ENCODE measurements around the gene SNRNP70. TPM values are rescaled to one million over a fixed set of nuclear protein-coding genes. Genes with fewer than 3 reads are reported as not detected.

The SNRNP70 gene
- total and polyA plus RNA-seq, 2 donors (not counting 1 experiment from before 2014, with no cell fraction given), result 72.2 to 142 TPM

DNA sequence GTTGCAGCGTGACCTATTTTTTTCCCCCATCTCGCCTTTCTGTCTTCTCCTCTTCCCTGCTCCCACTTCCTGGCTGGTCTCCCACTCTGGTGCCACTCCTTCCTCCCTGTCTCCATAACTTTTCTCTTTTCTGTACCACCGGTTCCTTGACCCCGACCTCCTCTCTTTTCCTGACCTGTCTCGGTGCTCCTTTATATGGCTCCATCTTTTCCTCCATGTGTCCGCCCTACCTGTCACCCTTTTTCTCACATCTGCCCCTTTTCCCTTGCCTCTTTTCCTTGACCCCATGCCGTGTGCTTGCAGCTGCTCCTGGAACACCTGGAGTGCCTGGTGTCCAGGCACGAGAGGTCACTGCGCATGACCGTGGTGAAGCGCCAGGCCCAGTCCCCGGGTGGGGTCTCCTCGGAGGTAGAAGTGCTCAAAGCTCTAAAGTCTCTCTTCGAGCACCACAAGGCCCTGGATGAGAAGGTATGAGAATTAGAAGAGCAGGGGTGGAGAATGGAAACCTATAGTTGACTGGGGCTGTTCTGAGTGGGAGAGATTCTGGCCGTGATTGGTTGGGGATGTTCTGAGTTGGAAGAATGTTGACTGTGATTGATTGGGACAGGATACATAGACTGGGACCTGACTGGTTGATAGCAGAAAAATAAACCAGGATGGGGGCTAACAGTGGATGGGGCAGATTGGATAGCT is 43.4 kb downstream of the SNRNP70 start:
- Histone ChIP-seq H3K9ac (ENCODE audit: insufficient read depth, low read length) (no peak overlapping the region), H3K4me3 (replicated peaks in 1 of 4; ENCODE audit: control extremely low read depth in 1 of 4, insufficient read depth in 1 of 4, low read depth in 3 of 4, low read length in 4 of 4) (peak overlapping the region in 1 of 4 experiments; percentile 44), H3K4me1 (ENCODE audit: control insufficient read depth, extremely low read depth, insufficient read depth, low read length) (no peaks in the 10 kb centered on the region), H4K20me1 (ENCODE audit: control insufficient read depth, extremely low read depth, insufficient read depth, low read length) (no peaks in the 10 kb centered on the region), H2AFZ (ENCODE audit: low read length) (no peak overlapping the region), H3K36me3 (ENCODE audit: control insufficient read depth, insufficient read depth, low read length) (no peaks in the 10 kb centered on the region), H3K4me2 (ENCODE audit: extremely low read depth, insufficient read depth, low read length) (no peak overlapping the region), H3K27ac (ENCODE audit: insufficient read depth, low read length) (no peak overlapping the region), H3K79me2 (ENCODE audit: control insufficient read depth, insufficient read depth, low read length) (no peaks in the 10 kb centered on the region), H3K9me3 (ENCODE audit: control insufficient read depth, insufficient read depth, low read depth, low read length) (no peaks in the 10 kb centered on the region), H3K27me3 (ENCODE audit: control insufficient read depth, insufficient read depth, low read length) (no peaks in the 10 kb centered on the region)
- TF ChIP-seq EZH2 (IDR thresholded peaks at IDR 0.05; ENCODE audit: low read length, missing control alignments), result no peak
- TF ChIP-seq, protein P1, sequence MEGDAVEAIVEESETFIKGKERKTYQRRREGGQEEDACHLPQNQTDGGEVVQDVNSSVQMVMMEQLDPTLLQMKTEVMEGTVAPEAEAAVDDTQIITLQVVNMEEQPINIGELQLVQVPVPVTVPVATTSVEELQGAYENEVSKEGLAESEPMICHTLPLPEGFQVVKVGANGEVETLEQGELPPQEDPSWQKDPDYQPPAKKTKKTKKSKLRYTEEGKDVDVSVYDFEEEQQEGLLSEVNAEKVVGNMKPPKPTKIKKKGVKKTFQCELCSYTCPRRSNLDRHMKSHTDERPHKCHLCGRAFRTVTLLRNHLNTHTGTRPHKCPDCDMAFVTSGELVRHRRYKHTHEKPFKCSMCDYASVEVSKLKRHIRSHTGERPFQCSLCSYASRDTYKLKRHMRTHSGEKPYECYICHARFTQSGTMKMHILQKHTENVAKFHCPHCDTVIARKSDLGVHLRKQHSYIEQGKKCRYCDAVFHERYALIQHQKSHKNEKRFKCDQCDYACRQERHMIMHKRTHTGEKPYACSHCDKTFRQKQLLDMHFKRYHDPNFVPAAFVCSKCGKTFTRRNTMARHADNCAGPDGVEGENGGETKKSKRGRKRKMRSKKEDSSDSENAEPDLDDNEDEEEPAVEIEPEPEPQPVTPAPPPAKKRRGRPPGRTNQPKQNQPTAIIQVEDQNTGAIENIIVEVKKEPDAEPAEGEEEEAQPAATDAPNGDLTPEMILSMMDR (conservative IDR thresholded peaks at IDR 0.05 in 1 of 2, IDR thresholded peaks at IDR 0.05 in 1 of 2; ENCODE audit: low read depth in 1 of 2, low read length in 2 of 2), result no peak
- no peak for DNase-seq (ENCODE audit: low read depth in 2 of 2)

DNA sequence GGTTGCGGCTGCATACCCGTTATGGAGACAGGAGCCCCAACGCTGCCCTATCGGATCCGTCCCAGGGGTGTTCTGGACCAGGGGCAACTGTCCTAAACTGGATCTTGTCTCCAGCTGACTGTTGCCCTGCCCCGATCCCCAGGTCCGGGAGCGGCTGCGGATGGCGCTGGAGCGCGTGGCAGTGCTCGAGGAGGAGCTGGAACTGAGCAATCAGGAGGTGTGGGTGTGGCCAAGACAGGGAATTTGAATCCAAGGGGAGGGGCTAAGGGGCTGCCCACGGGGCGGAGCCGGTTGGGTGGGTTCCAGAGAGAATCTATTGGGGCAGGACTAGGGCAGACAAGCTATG is 44.0 kb downstream of the SNRNP70 start:
- no peak overlapping the region for H3K27ac ChIP-seq (ENCODE audit: insufficient read depth, low read length)
- no peak overlapping the region for H3K4me2 ChIP-seq (ENCODE audit: extremely low read depth, insufficient read depth, low read length)
- no peak overlapping the region for H2AFZ ChIP-seq (ENCODE audit: low read length)
- no peaks in the 10 kb centered on the region for H3K9me3 ChIP-seq (ENCODE audit: control insufficient read depth, insufficient read depth, low read depth, low read length)
- no peaks in the 10 kb centered on the region for H3K36me3 ChIP-seq (ENCODE audit: control insufficient read depth, insufficient read depth, low read length)
- DNase-seq (ENCODE audit: low read depth in 2 of 2), result no peak
- H3K79me2 ChIP-seq (ENCODE audit: control insufficient read depth, insufficient read depth, low read length), result no peaks in the 10 kb centered on the region
- H3K4me3 ChIP-seq (replicated peaks in 1 of 4; ENCODE audit: control extremely low read depth in 1 of 4, insufficient read depth in 1 of 4, low read depth in 3 of 4, low read length in 4 of 4), result no peak overlapping the region
- no peaks in the 10 kb centered on the region for H3K4me1 ChIP-seq (ENCODE audit: control insufficient read depth, extremely low read depth, insufficient read depth, low read length)
- H4K20me1 ChIP-seq (ENCODE audit: control insufficient read depth, extremely low read depth, insufficient read depth, low read length), result no peaks in the 10 kb centered on the region
- no peaks in the 10 kb centered on the region for H3K27me3 ChIP-seq (ENCODE audit: control insufficient read depth, insufficient read depth, low read length)
- TF ChIP-seq, protein P1 (conservative IDR thresholded peaks at IDR 0.05 in 1 of 2, IDR thresholded peaks at IDR 0.05 in 1 of 2; ENCODE audit: low read depth in 1 of 2, low read length in 2 of 2), result no peak
- no peak for TF ChIP-seq EZH2 (IDR thresholded peaks at IDR 0.05; ENCODE audit: low read length, missing control alignments)
- H3K9ac ChIP-seq (ENCODE audit: insufficient read depth, low read length), result no peak overlapping the region

DNA sequence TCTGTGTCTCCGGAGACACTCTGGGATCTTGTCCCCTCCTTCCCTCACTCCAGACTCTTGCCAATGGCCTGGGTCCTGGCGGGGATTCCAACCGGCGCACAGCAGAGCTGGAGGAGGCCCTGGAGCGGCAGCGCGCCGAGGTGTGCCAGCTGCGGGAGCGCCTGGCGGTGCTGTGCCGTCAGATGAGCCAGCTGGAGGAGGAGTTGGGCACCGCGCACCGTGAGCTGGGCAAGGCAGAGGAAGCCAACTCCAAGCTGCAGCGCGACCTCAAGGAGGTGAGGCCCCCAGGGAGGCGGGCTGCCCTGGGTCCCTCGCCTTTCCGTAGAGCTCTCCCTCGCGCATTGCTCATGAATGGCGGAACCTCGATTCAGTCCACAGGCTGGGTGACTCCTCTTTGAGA is 45.1 kb downstream of the SNRNP70 start:
- no peak overlapping the region for H3K27ac ChIP-seq (ENCODE audit: insufficient read depth, low read length)
- no peaks in the 10 kb centered on the region for H4K20me1 ChIP-seq (ENCODE audit: control insufficient read depth, extremely low read depth, insufficient read depth, low read length)
- no peak overlapping the region for H3K9ac ChIP-seq (ENCODE audit: insufficient read depth, low read length)
- DNase-seq (ENCODE audit: low read depth in 2 of 2), result no peak
- H3K27me3 ChIP-seq (ENCODE audit: control insufficient read depth, insufficient read depth, low read length), result no peaks in the 10 kb centered on the region
- H3K36me3 ChIP-seq (ENCODE audit: control insufficient read depth, insufficient read depth, low read length), result no peaks in the 10 kb centered on the region
- no peaks in the 10 kb centered on the region for H3K4me1 ChIP-seq (ENCODE audit: control insufficient read depth, extremely low read depth, insufficient read depth, low read length)
- no peaks in the 10 kb centered on the region for H3K79me2 ChIP-seq (ENCODE audit: control insufficient read depth, insufficient read depth, low read length)
- no peaks in the 10 kb centered on the region for H3K9me3 ChIP-seq (ENCODE audit: control insufficient read depth, insufficient read depth, low read depth, low read length)
- TF ChIP-seq, protein P1 (conservative IDR thresholded peaks at IDR 0.05 in 1 of 2, IDR thresholded peaks at IDR 0.05 in 1 of 2; ENCODE audit: low read depth in 1 of 2, low read length in 2 of 2), result no peak
- TF ChIP-seq EZH2 (IDR thresholded peaks at IDR 0.05; ENCODE audit: low read length, missing control alignments), result no peak
- no peak overlapping the region for H3K4me2 ChIP-seq (ENCODE audit: extremely low read depth, insufficient read depth, low read length)
- no peak overlapping the region for H2AFZ ChIP-seq (ENCODE audit: low read length)
- H3K4me3 ChIP-seq (replicated peaks in 1 of 4; ENCODE audit: control extremely low read depth in 1 of 4, insufficient read depth in 1 of 4, low read depth in 3 of 4, low read length in 4 of 4), result no peak overlapping the region
